AG09309 (cell line): ENCODE results near the gene DERL3.

Experiments used
- DNase-seq: peaks from one replicate; pipeline ENCODE4 v3.0.0-alpha.2; 2010; ENCODE audit warnings: low read depth
- H3K4me3 ChIP-seq: 2 replicates; pipeline ENCODE4 v1.5.1; 2011; ENCODE audit warnings: mild to moderate bottlenecking, low read depth, low read length, moderate library complexity; ENCODE audit not compliant: control insufficient read depth
- TF ChIP-seq, protein P1 (sequence below): IDR thresholded peaks from 2 replicates; pipeline ENCODE4 v1.5.1; 2011; ENCODE audit warnings: mild to moderate bottlenecking, low read depth, low read length, inconsistent platforms; ENCODE audit not compliant: insufficient read depth, control insufficient read depth; ENCODE audit errors: missing control alignments

The DERL3 gene

GRCh38 chr22:23847310-23847920 is 8.6 kb upstream of the DERL3 start:
- no peak for DNase-seq
- H3K4me3 ChIP-seq: no peak overlapping the region
- TF ChIP-seq, protein P1, sequence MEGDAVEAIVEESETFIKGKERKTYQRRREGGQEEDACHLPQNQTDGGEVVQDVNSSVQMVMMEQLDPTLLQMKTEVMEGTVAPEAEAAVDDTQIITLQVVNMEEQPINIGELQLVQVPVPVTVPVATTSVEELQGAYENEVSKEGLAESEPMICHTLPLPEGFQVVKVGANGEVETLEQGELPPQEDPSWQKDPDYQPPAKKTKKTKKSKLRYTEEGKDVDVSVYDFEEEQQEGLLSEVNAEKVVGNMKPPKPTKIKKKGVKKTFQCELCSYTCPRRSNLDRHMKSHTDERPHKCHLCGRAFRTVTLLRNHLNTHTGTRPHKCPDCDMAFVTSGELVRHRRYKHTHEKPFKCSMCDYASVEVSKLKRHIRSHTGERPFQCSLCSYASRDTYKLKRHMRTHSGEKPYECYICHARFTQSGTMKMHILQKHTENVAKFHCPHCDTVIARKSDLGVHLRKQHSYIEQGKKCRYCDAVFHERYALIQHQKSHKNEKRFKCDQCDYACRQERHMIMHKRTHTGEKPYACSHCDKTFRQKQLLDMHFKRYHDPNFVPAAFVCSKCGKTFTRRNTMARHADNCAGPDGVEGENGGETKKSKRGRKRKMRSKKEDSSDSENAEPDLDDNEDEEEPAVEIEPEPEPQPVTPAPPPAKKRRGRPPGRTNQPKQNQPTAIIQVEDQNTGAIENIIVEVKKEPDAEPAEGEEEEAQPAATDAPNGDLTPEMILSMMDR: no peak

GRCh38 chr22:23846081-23846469 is 7.3 kb upstream of the DERL3 start:
- DNase-seq: no peak
- no peak overlapping the region for H3K4me3 ChIP-seq
- TF ChIP-seq, protein P1: no peak

DNA sequence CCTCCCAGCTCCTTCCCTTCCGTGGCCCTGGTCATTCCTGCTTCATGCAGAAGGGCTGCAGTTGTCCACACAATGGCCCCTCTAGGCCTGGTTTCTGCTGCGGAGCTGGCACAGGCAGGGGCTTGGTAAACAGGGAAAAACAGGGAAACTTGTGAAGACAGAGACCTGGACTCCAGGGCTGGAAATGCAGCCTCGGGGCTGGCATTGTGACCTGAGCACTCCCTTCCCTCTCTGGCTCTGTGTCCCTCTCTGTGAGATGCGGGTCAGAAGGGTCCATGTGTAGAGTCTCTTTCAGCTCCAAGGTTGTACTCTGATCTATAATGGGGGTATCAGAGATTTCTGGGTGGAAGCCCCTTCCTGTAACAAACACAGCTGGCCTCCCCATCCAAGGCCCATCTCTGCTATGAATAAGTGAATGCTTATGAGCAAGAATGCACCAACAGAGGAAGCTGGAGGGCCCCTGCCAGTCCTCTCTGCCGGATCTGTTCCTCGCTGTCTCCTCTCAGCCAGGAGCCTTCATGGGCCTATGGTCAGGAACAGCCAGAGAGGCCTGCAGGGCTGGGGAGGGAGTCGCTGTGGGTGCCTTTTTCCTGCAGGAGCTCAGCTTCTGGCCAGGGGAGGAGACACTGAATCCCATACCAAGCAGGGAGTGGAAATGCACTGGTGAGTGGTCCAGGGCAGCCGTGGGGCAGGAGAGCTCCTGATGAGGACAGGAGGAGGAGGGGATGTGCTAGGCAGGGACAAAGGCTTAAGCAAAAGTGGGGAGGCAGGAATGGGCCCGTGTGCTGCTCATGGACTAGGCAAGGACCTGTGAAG is 6.7 kb upstream of the DERL3 start:
- no peak overlapping the region for H3K4me3 ChIP-seq
- TF ChIP-seq, protein P1: no peak

DNA sequence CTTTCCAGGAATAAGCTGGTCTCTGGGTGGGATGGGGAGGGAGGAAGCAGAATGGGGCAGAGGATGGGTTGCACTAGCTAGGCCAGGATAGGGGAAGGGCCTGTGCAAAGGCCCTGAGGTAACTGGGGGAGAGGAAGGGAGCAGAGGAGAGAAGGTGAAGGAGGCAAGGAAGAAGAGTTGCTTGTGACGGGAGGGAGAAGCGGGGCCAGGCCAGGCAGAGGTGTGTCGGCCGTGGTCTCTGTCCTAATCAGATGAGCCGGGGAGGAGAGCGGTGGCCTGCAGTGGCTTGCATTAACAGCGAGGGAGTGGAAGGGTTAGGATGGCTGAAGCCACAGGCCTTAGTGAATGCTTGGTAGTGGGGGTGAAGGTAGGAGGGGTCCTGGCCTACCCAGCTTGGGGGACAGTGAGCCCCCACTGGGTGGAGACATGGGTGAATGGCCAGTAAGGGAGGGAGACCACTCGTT is 6.0 kb upstream of the DERL3 start:
- DNase-seq: no peak
- TF ChIP-seq, protein P1: no peak
- no peak overlapping the region for H3K4me3 ChIP-seq

More for the DNA sequence above, 6.7 kb upstream of the DERL3 start:
- DNase-seq: no peak

GRCh38 chr22:23842599-23842998 is 3.8 kb upstream of the DERL3 start:
- TF ChIP-seq, protein P1: no peak
- no peak overlapping the region for H3K4me3 ChIP-seq
- no peak for DNase-seq

- no peak for DNase-seq
- TF ChIP-seq, protein P1: no peak
These were observed 3.1 kb upstream of the DERL3 start for GRCh38 chr22:23841736-23842445.

More at GRCh38 chr22:23841736-23842445, 3.1 kb upstream of the DERL3 start:
- no peak overlapping the region for H3K4me3 ChIP-seq
